NCI-H2107 treated with DMSO at 0.1 percent for 48 hours (cell line): Measurements from ENCODE around the gene FAM3D.
A peak's percentile ranks its signal among the peaks of the same experiment; 100 is the strongest.

Experiments
- DNase-seq: peaks from one replicate; lab custom pipeline; 2025; ENCODE audit not compliant: unreplicated experiment; lab: John Stamatoyannopoulos, UW

FAM3D gene

DNA sequence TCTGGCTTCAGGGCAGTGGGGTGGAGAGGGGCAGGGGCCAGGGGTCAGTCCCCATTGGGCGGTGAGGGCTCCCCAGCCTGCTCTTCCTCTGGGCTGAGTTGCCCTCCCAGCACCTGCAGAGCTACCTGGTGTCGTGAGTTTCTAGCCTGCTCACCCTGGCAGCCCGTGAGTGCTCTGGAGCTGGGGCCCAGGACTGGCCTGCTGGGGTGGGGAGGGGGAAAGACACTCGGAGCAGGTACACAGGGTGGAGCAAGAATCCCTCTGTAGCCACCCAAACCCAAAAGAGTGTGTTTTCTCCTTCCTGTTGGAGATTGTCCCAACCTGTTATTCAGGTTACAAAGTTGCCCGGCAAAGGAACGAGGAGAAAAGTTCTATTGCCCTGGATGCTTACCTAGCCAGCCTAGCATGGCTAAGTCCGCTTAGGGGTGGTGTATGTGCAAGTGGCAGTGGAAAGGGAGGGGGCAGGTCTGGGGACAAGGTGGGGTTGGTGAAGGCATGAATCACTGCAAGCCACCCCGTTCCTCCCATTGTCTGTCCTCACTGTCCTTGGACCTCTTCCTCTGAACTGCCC, 8.9 kb downstream of the FAM3D start:
- no peak for DNase-seq

DNA sequence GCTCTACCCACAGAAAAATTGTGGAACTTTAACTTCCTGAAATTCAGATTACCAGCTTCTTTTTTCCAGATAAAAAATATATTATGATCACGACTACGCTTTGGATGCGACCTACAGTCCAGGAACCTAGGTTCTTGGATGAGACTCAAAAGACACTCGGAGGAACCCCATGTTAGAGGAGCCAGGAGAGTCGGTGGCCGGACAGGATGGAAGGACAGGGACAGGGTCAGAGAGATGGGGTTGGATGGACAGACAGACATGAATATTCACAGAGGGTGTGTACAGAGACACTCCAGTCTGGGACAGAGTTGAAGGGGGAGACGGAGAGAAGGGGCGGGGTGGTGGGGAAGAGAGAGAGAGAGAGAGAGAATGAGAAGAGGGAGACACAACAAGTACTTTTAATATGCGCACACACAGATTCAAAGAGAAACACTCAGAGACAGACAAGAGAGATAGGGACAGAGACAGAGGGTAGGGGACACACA, 9.5 kb downstream of the FAM3D start:
- no peak for DNase-seq

DNA sequence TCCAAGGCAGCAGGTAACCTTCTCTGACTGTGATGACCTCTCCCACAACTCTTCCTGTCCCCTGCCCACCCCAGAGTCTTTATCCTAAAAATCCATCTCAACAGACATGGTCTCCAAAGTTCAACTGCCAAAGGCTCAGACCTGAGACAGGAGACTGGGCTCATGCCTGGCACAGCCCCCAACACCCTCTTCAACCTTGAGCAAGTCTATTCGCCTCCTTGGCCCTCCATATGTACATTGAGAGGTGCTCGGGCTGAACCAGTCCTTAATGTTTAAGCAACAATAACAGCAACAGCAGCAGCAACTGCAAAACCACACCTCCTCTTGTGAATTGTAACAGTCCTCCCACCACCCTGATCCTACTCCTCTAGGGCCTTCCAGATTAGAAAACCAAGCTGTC, 9.9 kb downstream of the FAM3D start:
- no peak for DNase-seq

DNA sequence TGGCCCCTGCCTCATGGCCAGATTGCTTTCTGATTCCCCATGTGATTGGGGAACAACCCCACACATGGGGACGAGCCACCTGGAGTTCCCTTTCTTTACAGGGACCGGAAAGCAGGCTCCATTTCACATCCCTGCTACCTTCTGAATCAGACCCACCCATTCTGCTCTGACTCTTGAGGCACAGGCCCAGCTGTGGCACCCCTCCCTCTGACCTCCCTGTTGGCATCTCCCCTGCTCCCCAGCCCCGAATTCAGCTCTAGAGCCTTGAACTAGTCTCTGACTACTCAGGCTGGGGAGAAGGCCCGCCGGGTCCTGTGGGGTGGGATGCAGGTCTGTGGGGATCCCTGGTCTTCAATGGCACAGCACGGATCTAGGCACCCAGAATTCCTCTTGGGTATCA, 12.1 kb downstream of the FAM3D start:
- no peak for DNase-seq

DNA sequence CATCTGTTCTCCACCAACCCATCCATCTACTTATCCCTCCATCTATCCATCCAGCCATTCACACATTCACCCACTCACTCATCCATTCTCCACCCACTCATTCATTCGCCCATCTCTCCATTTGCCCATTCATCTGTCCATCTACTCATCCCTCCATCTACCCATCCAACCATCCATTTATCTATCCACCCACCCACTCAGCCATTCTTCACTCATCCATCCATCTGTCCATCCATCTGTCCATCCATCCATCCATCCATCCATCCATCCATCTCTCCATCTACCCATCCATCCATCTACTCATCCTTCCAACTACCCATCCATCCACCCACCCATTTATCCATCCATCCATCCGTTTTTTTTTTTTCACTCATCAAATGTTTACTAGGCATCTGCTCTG, 13.9 kb downstream of the FAM3D start:
- no peak for DNase-seq

DNA sequence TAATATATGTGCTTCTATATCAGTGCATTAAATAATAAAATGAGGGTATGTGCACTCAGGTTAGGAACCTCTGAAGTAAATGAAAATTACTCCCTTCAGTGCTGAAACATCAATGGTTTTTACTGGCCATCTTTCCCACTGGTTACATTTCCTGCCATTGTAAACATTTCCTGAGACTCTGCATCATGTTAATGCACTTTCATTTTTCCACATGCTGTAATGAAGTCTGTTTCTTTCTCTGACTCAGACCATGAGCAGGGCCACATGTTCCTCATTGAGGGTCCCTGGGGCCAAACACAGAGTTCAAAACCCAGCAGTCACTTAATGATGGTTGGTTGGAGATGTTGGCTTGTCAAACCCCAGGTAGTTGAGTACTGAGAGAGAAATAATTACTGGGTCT, 15.3 kb downstream of the FAM3D start:
- no peak for DNase-seq

DNA sequence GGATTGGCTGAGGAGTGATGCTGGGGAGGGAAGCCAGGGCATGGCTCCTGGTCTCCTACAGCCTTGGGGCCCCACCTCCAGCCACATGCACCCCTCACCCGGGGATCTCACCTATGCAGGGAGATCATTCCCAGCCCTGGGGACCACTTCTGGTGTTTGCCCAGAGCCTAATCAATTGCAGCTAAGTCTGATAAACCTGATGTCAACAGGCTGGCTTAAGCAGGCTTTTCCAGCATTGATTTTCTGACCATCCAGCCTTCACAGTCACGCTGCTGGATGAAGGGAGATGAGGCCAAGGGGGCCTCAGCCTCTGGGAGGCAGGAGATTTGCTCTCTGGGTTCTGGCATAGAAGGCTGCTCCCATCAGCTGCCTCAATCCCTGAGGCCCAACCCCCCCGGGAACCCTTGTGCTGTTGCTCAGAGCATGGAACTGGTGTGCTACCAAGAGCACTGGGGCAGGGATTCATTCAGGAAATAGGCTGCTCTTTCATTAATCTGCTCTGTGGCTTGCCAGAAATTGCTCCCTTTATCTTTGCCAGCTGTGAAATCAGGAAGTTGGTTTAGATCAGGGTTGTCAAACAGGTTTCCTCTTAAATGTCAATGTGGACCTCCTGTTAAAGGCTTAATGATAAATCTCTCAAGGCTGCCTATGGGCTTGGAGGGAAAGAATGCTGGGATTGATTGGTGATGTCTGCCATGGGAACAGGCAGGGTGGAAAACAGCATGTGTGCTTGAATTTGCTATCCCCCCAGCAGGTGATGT, 19.0 kb downstream of the FAM3D start:
- no peak for DNase-seq

DNA sequence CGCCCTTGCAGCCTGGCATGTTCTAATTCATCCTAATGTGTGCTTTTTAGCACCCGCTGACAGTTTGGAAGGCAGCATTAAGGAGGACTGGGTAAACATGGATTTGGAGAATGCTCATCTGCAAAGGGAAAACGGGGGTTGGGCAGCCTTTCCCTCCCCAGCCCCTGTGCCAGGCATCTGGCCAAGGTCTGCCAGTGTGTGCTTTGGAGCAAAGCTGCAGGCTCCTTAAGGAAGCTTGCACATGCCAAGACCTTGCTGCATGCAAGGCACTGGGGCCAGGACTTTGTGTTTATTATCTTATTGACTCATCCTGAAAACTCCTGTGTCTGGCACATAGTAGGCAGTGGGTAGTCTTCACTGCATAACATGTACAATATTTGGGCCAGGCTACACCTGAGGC, 20.1 kb downstream of the FAM3D start:
- DNase-seq = no peak

DNA sequence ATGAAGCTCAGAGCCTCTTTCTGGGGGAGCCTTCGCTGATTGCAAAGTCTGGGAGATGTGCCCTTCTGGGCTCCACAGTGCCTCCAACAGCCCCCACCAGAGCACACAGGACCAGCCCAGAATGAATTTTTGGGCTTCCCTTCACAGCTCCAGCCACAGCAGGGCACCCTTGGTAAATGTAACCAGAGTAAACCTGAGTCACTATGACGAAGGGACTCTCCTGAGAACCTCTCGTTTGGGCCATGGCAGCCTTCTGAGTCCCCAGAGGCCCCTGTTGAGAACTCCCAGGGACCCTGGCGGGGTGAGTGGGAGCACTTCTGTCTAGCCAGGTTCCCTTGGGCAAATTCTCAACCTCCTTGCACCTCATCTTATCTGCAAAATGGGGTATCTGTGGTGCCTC, 20.8 kb downstream of the FAM3D start:
- no peak for DNase-seq

DNA sequence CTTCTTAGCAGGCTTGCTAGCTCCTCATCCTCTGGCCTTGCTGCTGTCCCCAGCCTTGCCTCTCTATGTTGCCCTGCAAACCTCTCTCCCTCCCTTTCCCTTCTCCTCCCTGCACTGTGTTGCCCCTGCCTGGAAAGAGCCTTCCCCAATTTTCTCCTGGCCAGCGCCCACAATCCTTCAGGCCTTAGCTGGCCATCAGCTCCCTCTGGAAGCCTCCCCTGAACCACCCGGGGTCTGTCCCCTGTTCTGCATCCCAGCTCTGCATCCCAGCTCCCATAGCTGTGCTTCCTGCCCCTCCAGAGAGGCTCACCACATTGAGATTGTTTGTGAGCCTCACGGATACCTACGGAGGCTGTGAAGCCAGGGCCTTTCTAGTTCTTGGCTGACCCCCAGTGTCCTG, 23.7 kb downstream of the FAM3D start:
- no peak for DNase-seq

DNA sequence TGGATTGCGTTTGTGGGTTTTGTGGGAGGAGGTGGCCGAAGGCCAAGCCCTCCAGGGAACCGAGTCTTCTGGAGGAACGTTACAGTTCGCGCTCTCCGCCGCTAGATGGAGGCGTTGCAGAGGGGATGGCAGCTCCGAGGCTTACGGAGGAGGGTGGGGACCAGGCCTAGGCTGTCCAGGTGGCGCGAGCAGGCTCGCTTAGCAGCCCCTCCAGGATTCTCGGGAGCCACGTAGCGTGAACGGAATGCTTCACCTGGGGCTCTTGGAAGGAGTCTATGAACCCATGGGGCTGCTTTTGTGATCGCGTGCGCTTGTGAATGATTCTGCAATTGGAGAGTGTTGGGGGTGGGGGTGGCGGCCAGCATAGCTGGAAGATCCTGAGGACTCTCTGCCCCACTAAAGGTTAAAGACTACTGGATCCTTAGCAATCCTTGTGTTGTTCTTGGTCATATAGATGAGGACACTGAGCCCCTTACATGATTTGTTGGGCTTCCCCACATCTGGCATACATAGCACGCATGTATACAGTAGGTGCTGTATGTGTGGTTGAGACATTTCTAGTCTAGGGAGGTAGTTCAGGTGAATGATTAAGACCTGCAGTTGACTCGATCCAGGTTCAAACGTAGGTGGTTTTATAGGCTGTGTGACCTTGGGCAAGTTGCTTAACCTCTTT, 25.7 kb downstream of the FAM3D start:
- DNase-seq = peak; percentile 7

DNA sequence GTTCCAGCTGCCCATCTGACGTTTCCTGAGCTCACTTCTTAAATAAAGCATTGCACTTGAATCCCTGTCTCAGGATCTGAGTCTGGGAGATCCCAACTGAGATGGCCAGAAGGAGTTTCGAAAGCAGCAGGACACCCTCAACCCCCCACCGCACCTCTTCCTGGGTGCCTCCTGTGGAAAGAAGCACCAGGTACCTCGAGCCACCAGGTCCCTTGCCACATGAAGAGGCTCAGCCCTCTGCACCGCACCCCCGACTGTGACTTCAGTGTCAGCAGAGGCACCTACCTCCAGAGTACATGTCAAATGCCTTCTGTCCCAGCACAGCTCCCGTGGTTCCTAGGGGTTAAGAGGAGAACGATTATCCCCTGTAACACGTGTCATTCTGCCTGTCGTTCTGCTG, 26.7 kb downstream of the FAM3D start:
- DNase-seq = no peak

DNA sequence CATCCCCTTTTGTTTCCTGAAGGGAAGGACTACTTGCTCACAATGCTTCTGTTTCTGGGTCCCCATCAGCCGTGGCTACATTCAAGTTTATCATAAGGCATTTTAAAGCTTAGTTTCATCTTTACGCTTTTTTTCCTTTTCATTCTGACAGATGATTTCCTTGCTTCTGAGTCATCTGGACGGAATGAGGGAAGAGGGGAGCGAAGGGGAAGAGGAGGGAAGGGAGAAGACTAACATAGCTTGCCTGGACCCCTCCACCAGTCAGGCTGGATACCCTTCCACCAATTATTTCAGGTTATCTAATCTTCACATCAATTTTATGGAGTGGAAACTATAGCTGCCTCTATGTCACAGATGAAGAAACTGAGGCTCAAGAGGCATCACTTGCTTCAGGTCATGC, 27.6 kb downstream of the FAM3D start:
- DNase-seq = no peak

DNA sequence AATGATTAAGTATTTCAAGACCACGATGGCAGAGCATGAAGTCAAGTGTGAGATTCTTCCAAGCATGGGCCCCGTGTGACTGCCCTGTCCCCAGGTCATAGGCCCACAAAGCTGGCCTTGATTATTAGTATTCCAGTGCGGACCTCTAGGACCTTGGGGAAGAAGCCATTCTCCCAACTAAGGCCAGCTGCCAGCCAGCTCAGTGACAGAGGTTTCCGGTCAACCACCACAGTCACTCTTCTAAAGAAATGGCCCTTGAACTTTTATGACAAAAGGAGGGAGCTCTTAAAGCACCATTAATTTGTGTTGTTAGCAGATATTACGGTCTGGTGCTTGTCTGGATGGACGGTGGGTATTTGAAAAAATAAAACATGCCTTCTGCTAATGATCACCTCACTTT, 28.0 kb downstream of the FAM3D start:
- DNase-seq = no peak

DNA sequence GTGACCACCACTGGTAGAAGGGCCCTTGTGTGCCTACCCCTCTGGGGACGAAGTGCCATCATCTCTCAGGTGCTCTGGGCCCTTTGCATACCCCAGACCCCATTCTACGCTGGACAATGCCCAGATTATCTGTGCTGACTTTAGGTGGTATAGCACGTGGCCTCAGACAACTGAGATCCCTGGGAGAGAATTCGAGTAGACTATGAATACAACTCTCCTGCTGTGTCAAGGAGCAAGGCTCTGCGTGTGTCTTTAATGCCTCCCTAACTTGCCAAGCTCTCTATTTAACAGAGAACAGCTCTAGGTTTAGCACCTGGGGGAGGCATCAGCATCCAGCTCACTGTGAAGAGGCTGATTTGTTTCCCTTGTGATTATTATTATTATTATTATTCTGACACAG, 29.1 kb downstream of the FAM3D start:
- no peak for DNase-seq

DNA sequence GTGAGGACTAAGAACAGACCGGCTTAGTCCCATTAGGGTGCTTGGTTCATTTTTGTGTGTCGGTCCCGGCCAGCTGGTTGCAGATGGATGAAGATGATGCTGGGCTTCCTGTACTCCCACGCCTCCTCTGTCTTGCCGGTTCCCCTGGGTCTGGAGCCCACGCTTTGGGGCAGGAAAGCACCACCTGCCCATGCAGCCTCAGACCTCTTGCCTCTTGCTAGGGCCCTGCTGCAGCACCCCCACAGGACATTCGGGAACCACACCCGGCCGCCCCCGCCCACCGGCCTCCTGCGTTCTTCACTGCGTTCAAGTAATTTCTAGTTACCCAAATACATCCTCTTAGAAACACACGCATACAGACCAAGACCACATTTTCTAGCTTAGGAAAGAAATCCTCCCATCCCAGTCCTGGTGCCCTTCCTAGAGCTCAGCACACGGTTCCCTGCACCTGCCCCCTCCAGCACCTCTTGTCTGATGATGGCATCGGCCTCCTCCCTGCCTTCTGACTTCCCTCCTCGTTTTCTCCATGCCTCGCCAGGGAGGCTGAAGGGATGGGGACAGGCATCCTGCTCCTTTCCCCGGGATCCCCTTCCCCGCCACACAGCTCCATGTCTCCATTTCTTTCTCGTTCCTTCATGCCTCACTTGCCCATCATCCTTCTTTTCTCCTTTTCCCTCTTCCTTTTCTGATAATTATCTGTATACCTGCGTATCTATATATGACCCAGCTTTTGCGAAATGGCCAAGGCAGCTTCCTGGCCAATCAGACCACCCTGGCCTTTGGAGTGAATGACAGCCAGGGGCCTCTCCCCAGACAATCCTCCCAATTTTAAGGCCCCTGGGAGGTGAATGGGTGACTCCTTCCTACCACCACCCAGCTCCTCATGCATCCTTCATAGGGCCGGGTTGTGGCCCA, 30.9 kb downstream of the FAM3D start:
- no peak for DNase-seq

DNA sequence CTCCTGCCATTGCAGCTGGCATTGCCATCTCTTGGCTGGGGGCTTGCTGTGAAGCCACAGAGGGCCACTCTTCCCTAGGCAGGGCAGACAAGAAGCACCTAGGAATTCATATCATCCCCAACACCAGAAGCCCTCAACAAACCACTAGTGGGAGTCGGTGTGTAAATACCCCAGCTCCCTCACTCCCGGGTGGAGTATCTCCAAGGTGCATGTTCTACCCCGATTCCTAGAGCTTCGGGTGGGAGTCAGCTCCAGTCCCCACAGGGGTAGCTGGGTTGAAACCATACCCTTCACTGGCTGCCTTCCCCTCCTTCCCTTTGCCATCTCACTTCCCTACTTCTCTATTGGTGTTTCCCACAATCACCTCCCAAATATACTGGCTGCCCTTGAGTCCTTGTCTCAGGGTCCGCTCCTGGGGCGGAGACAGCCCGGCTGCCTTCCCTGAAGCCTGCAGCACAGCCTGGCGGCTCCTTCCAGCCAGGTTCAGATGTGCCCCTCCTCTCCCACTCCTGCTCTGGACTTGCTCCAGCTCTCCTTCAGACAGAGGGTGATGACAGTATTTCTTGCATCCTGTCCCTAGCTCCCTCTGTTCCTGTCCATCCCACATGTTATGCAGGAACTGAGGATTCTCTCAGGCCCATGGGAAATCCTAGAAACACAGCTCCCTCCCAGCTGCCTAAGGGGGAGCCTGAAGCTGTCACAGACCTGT, 33.3 kb downstream of the FAM3D start:
- DNase-seq = no peak

DNA sequence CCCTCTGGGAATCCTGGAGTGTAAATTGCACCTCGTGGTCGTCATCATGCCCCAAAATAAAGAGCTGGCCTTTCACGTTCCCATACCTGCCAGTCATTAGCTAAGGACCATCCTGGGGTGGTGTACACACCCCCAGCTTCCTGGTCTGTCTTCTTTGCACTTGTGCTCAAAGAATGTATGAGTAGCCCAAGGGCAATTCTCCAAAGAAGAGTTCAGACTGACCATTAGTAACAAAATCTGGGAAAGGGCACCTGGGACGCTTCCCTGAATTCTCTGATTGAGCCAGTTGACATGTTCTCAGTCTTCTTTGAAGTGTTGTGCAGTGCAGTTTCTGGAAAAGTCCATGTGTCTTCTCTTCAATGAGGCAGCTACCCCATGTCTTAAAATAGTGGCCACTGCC, 34.8 kb downstream of the FAM3D start:
- no peak for DNase-seq

DNA sequence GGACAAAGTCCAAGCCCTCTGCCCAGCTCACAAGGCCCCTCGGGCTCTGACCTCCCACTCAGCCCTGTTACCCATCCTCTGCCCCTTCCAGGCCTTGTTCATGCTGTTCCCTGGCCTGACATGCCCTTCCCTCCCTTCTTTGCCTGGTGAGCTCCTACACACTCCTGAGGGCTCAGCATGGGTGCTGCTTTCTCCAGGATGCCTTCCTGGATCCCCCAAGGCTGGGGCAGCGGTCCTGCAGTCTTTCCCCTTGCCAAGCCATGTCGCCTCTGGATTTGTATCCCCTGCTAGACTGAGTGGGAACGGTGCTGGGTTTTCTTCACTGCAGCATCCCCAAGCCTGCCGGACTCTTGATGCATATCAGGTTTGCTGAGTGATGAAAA, 35.9 kb downstream of the FAM3D start:
- no peak for DNase-seq

DNA sequence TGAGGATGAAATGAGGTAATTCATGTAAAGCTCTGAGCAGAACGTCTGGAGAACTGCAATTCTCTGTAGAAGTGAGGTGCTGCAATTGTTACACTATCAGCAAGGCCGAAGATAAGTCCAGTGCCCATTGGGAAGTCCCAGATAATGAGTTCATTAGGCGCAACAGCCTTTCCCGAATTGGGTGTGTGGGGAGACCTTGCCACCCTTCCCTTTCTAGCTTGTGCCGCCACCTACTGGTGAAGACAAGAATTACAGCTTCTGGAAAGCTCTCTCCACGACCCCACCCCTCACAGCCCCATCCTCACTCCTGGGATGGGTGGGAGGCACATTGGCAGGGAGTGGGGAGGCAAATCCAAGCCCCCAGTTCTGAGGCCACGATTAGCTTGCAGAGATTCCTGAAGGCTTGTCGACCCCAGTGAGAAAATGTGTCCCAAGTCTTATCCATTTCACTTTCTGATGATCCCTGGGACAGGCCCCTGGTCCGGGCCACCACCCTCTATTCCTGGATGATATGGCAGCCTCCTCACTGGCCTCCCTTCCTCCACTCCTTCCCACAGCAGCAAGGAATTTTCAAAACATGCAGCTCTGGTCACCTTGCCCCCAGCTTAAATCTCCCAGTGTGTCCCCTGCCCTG, 36.4 kb downstream of the FAM3D start:
- DNase-seq = peak; percentile 4
